ENCODE measurements around the gene C1QL4. TPM values are rescaled to one million over a fixed set of nuclear protein-coding genes. Genes with fewer than 3 reads are reported as not detected.
A peak's percentile ranks its signal among the peaks of the same experiment; 100 is the strongest.

The C1QL4 gene
- total and polyA plus RNA-seq, 11 donors: not detected

DNA sequence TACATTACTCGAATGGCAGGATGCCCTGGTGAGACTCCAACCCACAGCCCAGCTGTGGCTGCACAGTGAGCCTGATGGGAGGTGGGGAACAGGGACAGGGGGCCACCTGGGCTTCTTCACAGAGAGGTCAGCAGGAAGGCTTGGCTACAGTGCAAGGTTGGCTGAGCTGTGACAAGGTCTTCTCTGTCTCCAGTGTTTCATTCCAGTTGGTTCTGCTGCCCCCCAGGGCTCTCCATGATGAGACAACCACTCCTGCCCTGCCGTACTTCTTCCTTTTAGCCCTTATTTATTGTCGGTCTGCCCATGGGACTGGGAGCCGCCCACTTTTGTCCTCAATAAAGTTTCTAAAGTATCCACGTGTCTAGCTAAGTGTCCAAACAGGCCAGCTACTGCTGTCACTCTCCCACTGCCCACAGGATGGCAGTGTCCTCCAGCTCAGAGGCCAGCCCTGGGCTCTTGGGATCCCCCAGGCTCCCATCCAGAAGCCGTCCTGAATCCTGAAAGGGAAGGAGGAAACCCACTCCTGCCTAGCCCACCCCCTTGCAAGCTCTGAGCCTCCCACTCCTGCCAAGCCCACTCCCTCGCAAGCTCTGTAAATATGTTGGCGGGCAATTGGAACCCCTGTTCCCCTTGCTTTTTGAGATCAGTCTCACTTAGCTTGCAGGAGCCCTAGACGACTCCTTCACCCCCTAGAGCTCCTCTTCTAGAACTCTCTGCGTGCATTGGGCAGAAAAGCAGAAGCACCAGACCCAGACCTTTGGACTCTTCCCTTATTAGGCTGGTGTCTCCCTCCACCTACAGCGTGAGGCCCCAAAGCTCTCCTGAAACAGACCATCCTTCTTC is 5.4 kb downstream of the C1QL4 start:
- Histone ChIP-seq H3K9me3 (no peaks in the 10 kb centered on the region), H3K36me3 (no peaks in the 10 kb centered on the region), H3K4me3 (no peak overlapping the region), H3K27me3 (peaks cover 25 to 46% (median 41%) of the 10 kb centered on the region in 9 donors), H3K27ac (no peak overlapping the region), H3K4me1 (peaks cover 0 to 22% (median 3%) of the 10 kb centered on the region in 12 donors)
- TF ChIP-seq CTCF (IDR thresholded peaks at IDR 0.05): peak; percentile 58 to 82 (median 76)
- TF ChIP-seq POLR2A (IDR thresholded peaks at IDR 0.05): no peak
- 34 to 48% (median 42%) methylated on average over 10 to 11 of the region's 11 CpGs for WGBS, 4 donors
- peak; percentile 74 to 90 (median 87) for ATAC-seq
- intact Hi-C loops (cut with DNase I): no loop called here
- peak in 4 of 5 donors; percentile 59 to 76 (median 70) for DNase-seq

DNA sequence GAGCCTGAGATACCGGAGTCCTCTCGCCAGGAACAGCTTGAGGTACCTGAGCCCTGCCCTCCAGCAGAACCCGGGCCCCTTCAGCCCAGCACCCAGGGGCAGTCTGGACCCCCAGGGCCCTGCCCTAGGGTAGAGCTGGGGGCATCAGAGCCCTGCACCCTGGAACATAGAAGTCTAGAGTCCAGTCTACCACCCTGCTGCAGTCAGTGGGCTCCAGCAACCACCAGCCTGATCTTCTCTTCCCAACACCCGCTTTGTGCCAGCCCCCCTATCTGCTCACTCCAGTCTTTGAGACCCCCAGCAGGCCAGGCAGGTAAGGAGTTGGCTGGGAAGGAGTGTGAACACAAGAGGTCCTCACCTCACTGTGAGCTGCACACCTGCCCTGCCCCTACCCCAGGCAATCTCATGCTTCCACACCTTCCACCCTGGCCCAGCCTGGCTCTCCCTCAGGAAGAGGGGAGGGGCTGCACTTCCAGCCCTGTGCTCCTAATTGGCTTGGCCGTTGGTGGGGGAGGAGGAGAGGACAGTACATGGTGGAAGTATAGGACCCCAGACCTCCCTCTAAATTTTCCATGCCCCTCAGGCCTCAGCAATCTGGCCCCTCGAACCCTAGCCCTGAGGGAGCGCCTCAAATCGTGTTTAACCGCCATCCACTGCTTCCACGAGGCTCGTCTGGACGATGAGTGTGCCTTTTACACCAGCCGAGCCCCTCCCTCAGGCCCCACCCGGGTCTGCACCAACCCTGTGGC is 6.2 kb downstream of the C1QL4 start:
- ATAC-seq (peak in 2 of 4 donors; percentile 4 to 9), DNase-seq (no peak)
- Histone ChIP-seq H3K27me3 (peaks cover 17 to 38% (median 33%) of the 10 kb centered on the region in 9 donors), H3K27ac (no peak overlapping the region), H3K9me3 (no peaks in the 10 kb centered on the region), H3K36me3 (no peaks in the 10 kb centered on the region), H3K4me3 (no peak overlapping the region), H3K4me1 (peaks cover 0 to 19% (median 3%) of the 10 kb centered on the region in 12 donors)
- 71 to 84% (median 81%) methylated on average over 9 to 14 of the region's 14 CpGs for WGBS, 4 donors
- TF ChIP-seq CTCF (IDR thresholded peaks at IDR 0.05) (no peak), POLR2A (IDR thresholded peaks at IDR 0.05) (no peak)
- intact Hi-C loops (cut with DNase I): no loop called here

DNA sequence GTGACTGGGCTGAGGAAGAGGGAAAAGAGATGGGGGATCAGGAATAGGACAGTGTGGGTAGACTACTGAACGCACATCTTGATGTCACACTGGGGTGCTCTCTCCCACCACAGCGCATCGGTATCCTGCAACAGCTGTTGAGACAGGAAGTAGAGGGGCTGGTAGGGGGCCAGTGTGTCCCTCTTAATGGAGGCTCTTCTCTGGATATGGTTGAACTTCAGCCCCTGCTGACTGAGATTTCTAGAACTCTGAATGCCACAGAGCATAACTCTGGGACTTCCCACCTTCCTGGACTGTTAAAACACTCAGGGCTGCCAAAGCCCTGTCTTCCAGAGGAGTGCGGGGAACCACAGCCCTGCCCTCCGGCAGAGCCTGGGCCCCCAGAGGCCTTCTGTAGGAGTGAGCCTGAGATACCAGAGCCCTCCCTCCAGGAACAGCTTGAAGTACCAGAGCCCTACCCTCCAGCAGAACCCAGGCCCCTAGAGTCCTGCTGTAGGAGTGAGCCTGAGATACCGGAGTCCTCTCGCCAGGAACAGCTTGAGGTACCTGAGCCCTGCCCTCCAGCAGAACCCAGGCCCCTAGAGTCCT is 6.9 kb downstream of the C1QL4 start:
- no peaks in the 10 kb centered on the region for H3K36me3 ChIP-seq
- DNase-seq (no peak), ATAC-seq (no peak)
- no peak overlapping the region for H3K27ac ChIP-seq
- 88 to 96% (median 90%) methylated on average over 5 to 7 of the region's 7 CpGs for WGBS, 4 donors
- H3K4me1 ChIP-seq: peaks cover 0 to 19% (median 3%) of the 10 kb centered on the region in 12 donors
- H3K9me3 ChIP-seq: no peaks in the 10 kb centered on the region
- intact Hi-C loops (cut with DNase I): no loop called here
- no peak for TF ChIP-seq CTCF (IDR thresholded peaks at IDR 0.05)
- no peak for TF ChIP-seq POLR2A (IDR thresholded peaks at IDR 0.05)
- no peak overlapping the region for H3K4me3 ChIP-seq
- peaks cover 11 to 32% (median 26%) of the 10 kb centered on the region in 9 donors for H3K27me3 ChIP-seq

- no peak for DNase-seq
- Histone ChIP-seq H3K4me1 (peaks cover 0 to 19% (median 3%) of the 10 kb centered on the region in 12 donors), H3K4me3 (no peak overlapping the region), H3K27ac (no peak overlapping the region), H3K9me3 (no peaks in the 10 kb centered on the region), H3K27me3 (peaks cover 0 to 19% (median 13%) of the 10 kb centered on the region in 9 donors), H3K36me3 (no peaks in the 10 kb centered on the region)
- no peak for TF ChIP-seq CTCF (IDR thresholded peaks at IDR 0.05)
- TF ChIP-seq POLR2A (IDR thresholded peaks at IDR 0.05): no peak
- WGBS, 4 donors: 94 to 97% (median 97%) methylated on average over 12 of the region's 12 CpGs
- no peak for ATAC-seq
- intact Hi-C loops (cut with DNase I): no loop called here
These were observed 8.2 kb downstream of the C1QL4 start for GRCh38 chr12:49328816-49329215.

All from heart left ventricle (tissue), 16 donors.